ENCODE results near the gene CDKAL1.
"Not testable (repeated sequence)": the region's sequence is repeated elsewhere in the genome, so short reads cannot be mapped to it uniquely, and the experiment has no call there.

Gene CDKAL1

GRCh38 chr6:21163110-21163837, 629.0 kb downstream of the CDKAL1 start:
- no peak for DNase-seq

- DNase-seq: no peak
Measured at GRCh38 chr6:21163838-21164180, 629.6 kb downstream of the CDKAL1 start.

- DNase-seq: no peak
Measured at GRCh38 chr6:21164768-21165326, 630.6 kb downstream of the CDKAL1 start.

GRCh38 chr6:21166754-21167153, 632.5 kb downstream of the CDKAL1 start:
- DNase-seq: no peak

GRCh38 chr6:21167790-21168189, 633.5 kb downstream of the CDKAL1 start:
- no peak for DNase-seq

GRCh38 chr6:21171801-21172200, 637.5 kb downstream of the CDKAL1 start:
- DNase-seq: no peak

GRCh38 chr6:21173031-21173430, 638.8 kb downstream of the CDKAL1 start:
- DNase-seq: no peak

GRCh38 chr6:21173678-21174077, 639.4 kb downstream of the CDKAL1 start:
- no peak for DNase-seq

- no peak for DNase-seq
Measured at GRCh38 chr6:21176197-21176596, 641.9 kb downstream of the CDKAL1 start.

- no peak for DNase-seq
Measured at GRCh38 chr6:21180155-21180554, 645.9 kb downstream of the CDKAL1 start.

- no peak for DNase-seq
Measured at GRCh38 chr6:21180800-21181337, 646.6 kb downstream of the CDKAL1 start.

GRCh38 chr6:21181866-21182265, 647.6 kb downstream of the CDKAL1 start:
- DNase-seq: no peak

GRCh38 chr6:21182589-21182988, 648.3 kb downstream of the CDKAL1 start:
- DNase-seq: no peak

GRCh38 chr6:21185861-21186478, 651.7 kb downstream of the CDKAL1 start:
- no peak for DNase-seq

- no peak for DNase-seq
Measured at GRCh38 chr6:21186479-21187055, 652.3 kb downstream of the CDKAL1 start.

GRCh38 chr6:21187485-21187884, 653.2 kb downstream of the CDKAL1 start:
- no peak for DNase-seq

- DNase-seq: no peak
Measured at GRCh38 chr6:21188505-21189223, 654.4 kb downstream of the CDKAL1 start.

- DNase-seq: no peak
Measured at GRCh38 chr6:21189759-21190158, 655.5 kb downstream of the CDKAL1 start.

- DNase-seq: no peak
Measured at GRCh38 chr6:21190701-21191100, 656.4 kb downstream of the CDKAL1 start.

GRCh38 chr6:21193790-21194475, 659.7 kb downstream of the CDKAL1 start:
- no peak for DNase-seq

- not testable (repeated sequence) for DNase-seq
Measured at GRCh38 chr6:21195301-21195700, 661.0 kb downstream of the CDKAL1 start.

- DNase-seq: no peak
Measured at GRCh38 chr6:21198032-21198640, 663.9 kb downstream of the CDKAL1 start.

All from CD4-positive, alpha-beta T cell treated with Interleukin-4 for 1 hour (primary cell).